Thyroid gland (tissue), 4 donors: Measurements from ENCODE around the gene ZNF556.

Experiments used
- POLR2A ChIP-seq, 2 donors: fragments of 450-650 bp; IDR thresholded peaks; one replicate each; pipeline ENCODE4 v1.6.1; 2017; ENCODE audit warnings: antibody characterized with exemption in 2 of 2, mild to moderate bottlenecking in 2 of 2, moderate library complexity in 1 of 2
- TF ChIP-seq, protein P1 (sequence below), 6 experiments: fragments of 200-600 bp in 3 of 6; fragments of 450-650 bp in 3 of 6; sonication (generic) in 3 of 6; IDR thresholded peaks; one replicate each; pipeline ENCODE4 v1.5.1; 2016 to 2019; ENCODE audit warnings: antibody characterized with exemption in 6 of 6, mild to moderate bottlenecking in 2 of 6, inconsistent platforms in 1 of 6, moderate library complexity in 1 of 6

DNA sequence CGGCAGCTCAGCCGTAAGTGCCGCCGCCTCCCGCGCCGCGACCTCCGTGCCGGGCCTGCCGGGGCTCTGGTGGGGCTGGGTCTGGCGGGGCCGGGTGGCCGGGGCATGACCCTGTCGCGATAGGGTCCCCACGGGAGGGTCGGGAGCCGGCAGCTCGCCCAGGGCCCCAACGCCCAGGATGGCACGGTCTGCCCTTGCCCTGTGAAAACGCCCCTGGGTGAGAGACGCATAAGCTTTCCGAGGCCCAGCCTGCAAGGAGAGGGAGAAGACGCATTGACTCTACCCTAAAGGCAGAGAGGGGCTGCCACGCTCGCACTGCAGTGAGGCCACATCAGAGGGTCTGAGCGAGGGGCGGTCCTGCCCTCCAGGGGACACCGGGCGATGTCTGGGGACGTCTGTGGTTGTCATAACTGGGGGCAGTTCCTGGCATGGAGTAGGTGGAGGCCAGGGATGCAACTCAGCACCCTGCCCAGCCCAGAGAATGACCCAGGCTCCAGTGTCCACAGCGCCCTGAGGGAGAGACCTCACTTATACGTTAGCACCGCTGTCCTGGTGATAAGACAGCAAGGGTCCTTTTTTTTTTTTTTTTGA, 46.9 kb upstream of the ZNF556 start:
- TF ChIP-seq, protein P1, sequence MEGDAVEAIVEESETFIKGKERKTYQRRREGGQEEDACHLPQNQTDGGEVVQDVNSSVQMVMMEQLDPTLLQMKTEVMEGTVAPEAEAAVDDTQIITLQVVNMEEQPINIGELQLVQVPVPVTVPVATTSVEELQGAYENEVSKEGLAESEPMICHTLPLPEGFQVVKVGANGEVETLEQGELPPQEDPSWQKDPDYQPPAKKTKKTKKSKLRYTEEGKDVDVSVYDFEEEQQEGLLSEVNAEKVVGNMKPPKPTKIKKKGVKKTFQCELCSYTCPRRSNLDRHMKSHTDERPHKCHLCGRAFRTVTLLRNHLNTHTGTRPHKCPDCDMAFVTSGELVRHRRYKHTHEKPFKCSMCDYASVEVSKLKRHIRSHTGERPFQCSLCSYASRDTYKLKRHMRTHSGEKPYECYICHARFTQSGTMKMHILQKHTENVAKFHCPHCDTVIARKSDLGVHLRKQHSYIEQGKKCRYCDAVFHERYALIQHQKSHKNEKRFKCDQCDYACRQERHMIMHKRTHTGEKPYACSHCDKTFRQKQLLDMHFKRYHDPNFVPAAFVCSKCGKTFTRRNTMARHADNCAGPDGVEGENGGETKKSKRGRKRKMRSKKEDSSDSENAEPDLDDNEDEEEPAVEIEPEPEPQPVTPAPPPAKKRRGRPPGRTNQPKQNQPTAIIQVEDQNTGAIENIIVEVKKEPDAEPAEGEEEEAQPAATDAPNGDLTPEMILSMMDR (IDR thresholded peaks at IDR 0.05) = no peak
- no peak for TF ChIP-seq POLR2A (IDR thresholded peaks at IDR 0.05)
